ENCODE results near the gene MAST1. TPM values are rescaled to one million over a fixed set of nuclear protein-coding genes. Genes with fewer than 3 reads are reported as not detected.
A peak's percentile ranks its signal among the peaks of the same experiment; 100 is the strongest.
"Not testable (repeated sequence)": the region's sequence is repeated elsewhere in the genome, so short reads cannot be mapped to it uniquely, and the experiment has no call there.

MAST1 gene
- total RNA-seq, 5 donors from 2014 or later (not counting 1 experiment from before 2014, with no cell fraction given) = 0.29 to 0.75 (median 0.43) TPM

DNA sequence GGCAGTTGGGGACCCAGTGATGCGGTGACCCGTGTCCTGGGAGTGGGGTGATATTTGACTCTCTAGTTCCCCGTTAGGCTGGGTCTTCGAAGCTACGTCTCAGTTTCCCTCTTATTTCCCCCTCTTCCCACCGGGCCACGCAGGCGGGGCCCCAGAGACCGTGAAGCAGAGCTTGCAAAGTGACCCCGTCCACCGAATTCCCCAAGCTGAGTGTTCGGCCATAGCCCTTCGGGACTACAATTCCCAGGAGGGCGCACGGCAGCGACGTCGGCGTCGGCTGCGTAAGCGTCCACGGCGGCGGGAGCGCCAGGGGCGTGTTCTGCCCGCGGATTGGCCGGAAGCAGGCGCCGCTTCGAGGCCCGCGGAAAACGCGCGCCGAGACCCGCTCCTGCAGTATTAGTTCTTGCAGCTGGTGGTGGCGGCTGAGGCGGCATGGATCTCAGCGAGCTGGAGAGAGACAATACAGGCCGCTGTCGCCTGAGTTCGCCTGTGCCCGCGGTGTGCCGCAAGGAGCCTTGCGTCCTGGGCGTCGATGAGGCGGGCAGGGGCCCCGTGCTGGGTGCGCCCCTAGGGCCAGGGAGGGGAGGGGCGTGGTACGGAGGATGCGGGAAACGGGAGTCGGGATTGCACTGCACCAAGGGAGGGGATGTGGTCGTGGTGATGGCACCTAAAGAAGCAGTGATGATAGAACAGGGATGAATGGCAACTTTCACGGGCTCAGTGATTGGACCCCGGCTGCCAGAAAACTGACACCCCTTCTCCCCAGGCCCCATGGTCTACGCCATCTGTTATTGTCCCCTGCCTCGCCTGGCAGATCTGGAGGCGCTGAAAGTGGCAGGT lies 31.9 kb upstream of the MAST1 start, which contains the start of gene RNASEH2A:
RNASEH2A (plus strand) TSS at position 343 of the 840 bp plus-strand sequence; CDS start at position 433, 90 bp downstream.
- peak; percentile 75 to 92 (median 81) for DNase-seq

DNA sequence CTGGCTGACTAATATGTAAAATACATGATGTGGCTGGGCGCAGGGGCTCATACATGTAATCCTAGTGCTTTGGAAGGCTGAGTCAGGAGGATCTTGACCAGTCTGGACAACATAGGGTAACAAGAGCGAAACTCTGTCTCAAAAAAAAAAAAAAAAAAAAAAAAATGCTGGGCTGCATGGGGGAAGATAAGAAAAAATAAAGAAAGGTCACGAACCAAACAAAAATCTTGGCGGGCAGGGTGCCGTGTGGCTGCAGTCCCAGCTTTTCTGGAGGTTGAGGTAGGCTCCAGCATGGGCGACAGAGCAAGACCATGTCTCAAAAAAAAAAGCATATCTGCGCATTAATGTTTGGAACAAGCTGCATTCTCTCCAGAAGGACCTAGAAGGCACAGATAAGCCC lies 23.2 kb upstream of the MAST1 start:
- H3K4me1 Mint-ChIP-seq = no peaks in the 10 kb centered on the region
- DNase-seq (no peak), ATAC-seq (replicated peaks in 1 of 4) (no peak)
- WGBS (ENCODE audit: insufficient coverage) = 94% methylated on average over 5 of the region's 7 CpGs
- POLR2A ChIA-PET = interaction anchor here in 1 of 2 donors (0.7 kb wide), 1 partner anchor 22 kb away, joined by 4 read pairs; no protein-coding TSS in a partner anchor
- no peaks in the 10 kb centered on the region for H3K9me3 Mint-ChIP-seq
- no peak overlapping the region for H3K27ac ChIP-seq (ENCODE audit: low read length)
- H3K27ac Mint-ChIP-seq = no peak overlapping the region
- CTCF ChIA-PET = interaction anchor here (0.5 to 0.9 kb wide), 3 partner anchors 68 to 276 kb away, joined by 4 to 12 read pairs (median 5); no protein-coding TSS in a partner anchor
- peaks cover 2 to 4% of the 10 kb centered on the region in 2 donors for H3K36me3 ChIP-seq (ENCODE audit: control insufficient read depth in 2 of 2, extremely low read depth in 1 of 2, insufficient read depth in 1 of 2, low read length in 1 of 2)
- H3K4me3 ChIP-seq (ENCODE audit: control insufficient read depth in 1 of 2, extremely low read depth in 1 of 2, low read length in 1 of 2) = no peak overlapping the region
- H3K36me3 Mint-ChIP-seq = peaks cover 15% of the 10 kb centered on the region
- no peak overlapping the region for H3K4me3 Mint-ChIP-seq
- H3K27me3 ChIP-seq (replicated peaks in 1 of 2; ENCODE audit: control insufficient read depth in 2 of 2, extremely low read depth in 1 of 2, insufficient read depth in 2 of 2, low read length in 1 of 2) = no peaks in the 10 kb centered on the region
- H3K27me3 Mint-ChIP-seq = no peaks in the 10 kb centered on the region
- H3K9me3 ChIP-seq = no peaks in the 10 kb centered on the region
- H3K4me1 ChIP-seq (ENCODE audit: control insufficient read depth in 1 of 2, extremely low read depth in 1 of 2, insufficient read depth in 2 of 2, low read length in 2 of 2) = no peaks in the 10 kb centered on the region

More for the DNA sequence above, 31.9 kb upstream of the MAST1 start, which contains the start of gene RNASEH2A:
- Histone ChIP-seq H3K4me1 (ENCODE audit: control insufficient read depth in 1 of 2, extremely low read depth in 1 of 2, insufficient read depth in 2 of 2, low read length in 2 of 2) (peaks cover 4 to 27% of the 10 kb centered on the region in 2 experiments), H3K4me3 (ENCODE audit: control insufficient read depth in 1 of 2, extremely low read depth in 1 of 2, low read length in 1 of 2) (peak within 1 kb of the TSS; percentile 65 to 85), H3K9me3 (no peaks in the 10 kb centered on the region), H3K27me3 (replicated peaks in 1 of 2; ENCODE audit: control insufficient read depth in 2 of 2, extremely low read depth in 1 of 2, insufficient read depth in 2 of 2, low read length in 1 of 2) (peaks cover 0 to 2% of the 10 kb centered on the region in 2 experiments), H3K36me3 (ENCODE audit: control insufficient read depth in 2 of 2, extremely low read depth in 1 of 2, insufficient read depth in 1 of 2, low read length in 1 of 2) (peaks cover 0 to 7% of the 10 kb centered on the region in 2 donors), H3K27ac (ENCODE audit: low read length) (peak within 1 kb of the TSS; percentile 58)
- CTCF ChIA-PET = interaction anchor here (0.5 to 1.3 kb wide), 7 partner anchors 9 to 927 kb away, joined by 3 to 7 read pairs (median 4); no protein-coding TSS in a partner anchor
- Mint-ChIP-seq H3K27me3 (no peaks in the 10 kb centered on the region), H3K27ac (peak within 1 kb of the TSS; percentile 70 to 90), H3K4me3 (peak within 1 kb of the TSS; percentile 85 to 95 (median 87)), H3K9me3 (no peaks in the 10 kb centered on the region), H3K36me3 (peaks cover 10% of the 10 kb centered on the region), H3K4me1 (peaks cover 21 to 24% (median 24%) of the 10 kb centered on the region in 3 donors)
- POLR2A ChIA-PET = interaction anchor here (0.5 to 1.1 kb wide), 5 partner anchors 13 to 126 kb away, joined by 3 to 6 read pairs (median 3); partner anchors contain the start of gene JUNB (in 1 of the 2)
- ATAC-seq (replicated peaks in 1 of 4) = peak; percentile 85 to 89 (median 87)
- WGBS (ENCODE audit: insufficient coverage) = under 1% methylated on average over 54 of the region's 66 CpGs

DNA sequence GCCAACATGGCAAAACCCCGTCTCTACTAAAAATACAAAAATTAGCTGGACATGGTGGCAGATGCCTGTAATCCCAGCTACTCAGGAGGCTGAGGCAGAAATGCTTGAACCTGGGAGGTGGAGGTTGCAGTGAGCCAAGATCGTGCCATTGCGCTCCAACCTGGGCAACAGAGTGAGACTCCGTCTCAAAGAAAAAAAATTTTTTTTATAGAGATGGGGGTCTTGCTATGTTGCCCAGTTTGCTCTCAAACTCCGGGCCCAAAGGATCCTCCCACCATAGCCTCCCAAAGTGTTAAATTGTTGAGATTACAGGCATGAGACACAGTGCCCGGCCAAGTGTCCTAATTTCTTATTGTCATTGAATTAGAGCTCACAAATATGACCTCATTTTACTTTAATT lies 21.1 kb upstream of the MAST1 start:
- peaks cover 18% of the 10 kb centered on the region for H3K36me3 Mint-ChIP-seq
- H3K4me1 Mint-ChIP-seq; H3K9me3 Mint-ChIP-seq; DNase-seq; ATAC-seq (replicated peaks in 1 of 4); H3K4me3 Mint-ChIP-seq; H3K27me3 Mint-ChIP-seq; POLR2A ChIA-PET; H3K27ac ChIP-seq (ENCODE audit: low read length); H3K36me3 ChIP-seq (ENCODE audit: control insufficient read depth in 2 of 2, extremely low read depth in 1 of 2, insufficient read depth in 1 of 2, low read length in 1 of 2); H3K9me3 ChIP-seq; H3K27ac Mint-ChIP-seq; H3K27me3 ChIP-seq (replicated peaks in 1 of 2; ENCODE audit: control insufficient read depth in 2 of 2, extremely low read depth in 1 of 2, insufficient read depth in 2 of 2, low read length in 1 of 2); H3K4me1 ChIP-seq (ENCODE audit: control insufficient read depth in 1 of 2, extremely low read depth in 1 of 2, insufficient read depth in 2 of 2, low read length in 2 of 2); H3K4me3 ChIP-seq (ENCODE audit: control insufficient read depth in 1 of 2, extremely low read depth in 1 of 2, low read length in 1 of 2): not testable (repeated sequence)
- no CpG with 5 or more reads among the region's 6 CpGs for WGBS (ENCODE audit: insufficient coverage)
- CTCF ChIA-PET = interaction anchor here in 1 of 2 donors (0.8 kb wide), 1 partner anchor 30 kb away, joined by 7 read pairs; no protein-coding TSS in a partner anchor

DNA sequence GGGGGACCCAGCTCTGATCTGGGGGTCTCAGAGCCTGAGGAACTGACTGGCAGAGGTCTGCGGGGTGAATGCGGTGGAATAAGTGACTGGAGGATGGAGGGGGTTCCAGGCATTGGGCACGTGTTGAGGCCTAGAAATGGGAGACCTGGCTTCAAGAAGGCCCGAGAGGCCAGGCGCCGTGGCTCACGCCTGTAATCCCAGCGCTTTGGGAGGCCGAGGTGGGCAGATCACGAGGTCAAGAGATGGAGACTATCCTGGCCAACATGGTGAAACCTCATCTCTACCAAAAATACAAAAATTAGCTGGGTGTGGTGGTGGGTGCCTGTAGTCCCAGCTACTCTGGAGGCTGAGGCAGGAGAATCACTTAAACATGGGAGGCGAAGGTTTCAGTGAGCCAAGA lies 20.5 kb upstream of the MAST1 start:
- H3K27me3 ChIP-seq (replicated peaks in 1 of 2; ENCODE audit: control insufficient read depth in 2 of 2, extremely low read depth in 1 of 2, insufficient read depth in 2 of 2, low read length in 1 of 2); ATAC-seq (replicated peaks in 1 of 4); H3K27ac Mint-ChIP-seq; H3K27ac ChIP-seq (ENCODE audit: low read length); H3K4me1 Mint-ChIP-seq; H3K4me3 ChIP-seq (ENCODE audit: control insufficient read depth in 1 of 2, extremely low read depth in 1 of 2, low read length in 1 of 2); POLR2A ChIA-PET; DNase-seq; H3K9me3 Mint-ChIP-seq; H3K36me3 ChIP-seq (ENCODE audit: control insufficient read depth in 2 of 2, extremely low read depth in 1 of 2, insufficient read depth in 1 of 2, low read length in 1 of 2); H3K4me3 Mint-ChIP-seq; H3K4me1 ChIP-seq (ENCODE audit: control insufficient read depth in 1 of 2, extremely low read depth in 1 of 2, insufficient read depth in 2 of 2, low read length in 2 of 2); H3K27me3 Mint-ChIP-seq; H3K9me3 ChIP-seq: not testable (repeated sequence)
- WGBS (ENCODE audit: insufficient coverage) = 96% methylated on average over 4 of the region's 11 CpGs
- CTCF ChIA-PET = interaction anchor here in 1 of 2 donors (0.5 to 0.8 kb wide), 3 partner anchors 29 to 144 kb away, joined by 7 to 9 read pairs (median 7); no protein-coding TSS in a partner anchor
- peaks cover 17% of the 10 kb centered on the region for H3K36me3 Mint-ChIP-seq

DNA sequence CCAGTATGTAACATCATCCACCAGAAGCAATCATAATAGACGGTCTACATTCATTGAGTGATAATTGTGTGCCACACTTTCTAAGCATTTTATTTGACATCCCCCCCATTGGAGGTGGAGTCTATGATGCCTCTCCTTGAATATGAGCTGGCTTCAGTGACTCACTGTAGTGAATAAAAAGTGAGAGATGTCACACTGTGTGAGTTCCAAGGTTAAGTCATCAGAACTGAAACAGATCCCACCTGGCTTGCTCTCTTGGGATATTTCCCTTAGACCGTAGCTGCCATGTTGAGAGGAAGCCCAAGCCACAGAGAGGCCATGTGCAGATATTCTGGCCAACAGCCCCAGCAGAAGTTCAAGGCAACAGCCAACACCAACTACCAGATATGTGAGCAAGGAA lies 16.6 kb upstream of the MAST1 start:
- POLR2A ChIA-PET = no interaction called here
- H3K4me3 Mint-ChIP-seq = no peak overlapping the region
- no peak overlapping the region for H3K27ac ChIP-seq (ENCODE audit: low read length)
- peaks cover 6% of the 10 kb centered on the region for H3K36me3 Mint-ChIP-seq
- CTCF ChIA-PET = interaction anchor here in 1 of 2 donors (0.7 kb wide), 1 partner anchor 407 kb away, joined by 4 read pairs; no protein-coding TSS in a partner anchor
- peaks cover 2 to 31% of the 10 kb centered on the region in 2 experiments for H3K27me3 ChIP-seq (replicated peaks in 1 of 2; ENCODE audit: control insufficient read depth in 2 of 2, extremely low read depth in 1 of 2, insufficient read depth in 2 of 2, low read length in 1 of 2)
- H3K36me3 ChIP-seq (ENCODE audit: control insufficient read depth in 2 of 2, extremely low read depth in 1 of 2, insufficient read depth in 1 of 2, low read length in 1 of 2) = no peaks in the 10 kb centered on the region
- no peaks in the 10 kb centered on the region for H3K9me3 ChIP-seq
- H3K4me1 Mint-ChIP-seq = peaks cover 7 to 9% (median 7%) of the 10 kb centered on the region in 3 donors
- no peak overlapping the region for H3K4me3 ChIP-seq (ENCODE audit: control insufficient read depth in 1 of 2, extremely low read depth in 1 of 2, low read length in 1 of 2)
- peaks cover 3 to 6% (median 4%) of the 10 kb centered on the region in 3 donors for H3K9me3 Mint-ChIP-seq
- no peak overlapping the region for H3K27ac Mint-ChIP-seq
- H3K4me1 ChIP-seq (ENCODE audit: control insufficient read depth in 1 of 2, extremely low read depth in 1 of 2, insufficient read depth in 2 of 2, low read length in 2 of 2) = peaks cover 0 to 8% of the 10 kb centered on the region in 2 experiments
- ATAC-seq (replicated peaks in 1 of 4) (no peak), DNase-seq (no peak)
- 50% methylated on average over 1 of the region's 2 CpGs for WGBS (ENCODE audit: insufficient coverage)
- peaks cover 20 to 26% of the 10 kb centered on the region in 2 donors for H3K27me3 Mint-ChIP-seq

Data from T-cell (primary cell).